Heart left ventricle (tissue), 16 donors: ENCODE results near the gene DAB1. TPM values are rescaled to one million over a fixed set of nuclear protein-coding genes. Genes with fewer than 3 reads are reported as not detected.

Experiments used
- ATAC-seq, 4 donors: fragments of 200-7000 bp; cut with Tn5 transposase; one replicate each; pipeline ENCODE4 v1.9.1; 2020 to 2022; ENCODE audit warnings: moderate library complexity in 4 of 4, mild to moderate bottlenecking in 3 of 4, moderate number of reproducible peaks in 1 of 4
- DNase-seq, 5 donors: peaks; one replicate each; pipeline ENCODE4 v3.0.0-alpha.2; 2020
- H3K27ac ChIP-seq, 12 donors: fragments of 200-600 bp; sonication (generic) in 4 of 12; one replicate each; pipeline versions ENCODE4 v1.5.0 to v1.8.0; 2016 to 2022; ENCODE audit warnings: mild to moderate bottlenecking in 2 of 12
- H3K27me3 ChIP-seq, 9 donors: fragments of 200-600 bp; sonication (generic) in 2 of 9; one replicate each; pipeline versions ENCODE4 v1.5.1 to v1.8.0; 2016 to 2022; ENCODE audit warnings: mild to moderate bottlenecking in 3 of 9
- H3K36me3 ChIP-seq, 9 donors: fragments of 200-600 bp; sonication (generic) in 2 of 9; one replicate each; pipeline versions ENCODE4 v1.5.0 to v1.8.0; 2018 to 2022; ENCODE audit warnings: mild to moderate bottlenecking in 2 of 9
- H3K4me1 ChIP-seq, 12 donors: fragments of 200-600 bp; sonication (generic) in 4 of 12; one replicate each; pipeline versions ENCODE4 v1.5.0 to v1.8.0; 2016 to 2022; ENCODE audit warnings: mild to moderate bottlenecking in 3 of 12
- H3K4me3 ChIP-seq, 12 donors: fragments of 200-600 bp; sonication (generic) in 4 of 12; one replicate each; pipeline versions ENCODE4 v1.5.0 to v1.8.0; 2017 to 2022; ENCODE audit warnings: mild to moderate bottlenecking in 9 of 12, moderate library complexity in 4 of 12
- H3K9me3 ChIP-seq, 12 donors: fragments of 200-600 bp; sonication (generic) in 4 of 12; one replicate each; pipeline versions ENCODE4 v1.5.0 to v1.8.0; 2016 to 2022; ENCODE audit warnings: mild to moderate bottlenecking in 1 of 12
- POLR2A ChIP-seq, 2 donors: fragments of 450-650 bp; IDR thresholded peaks; one replicate each; pipeline ENCODE4 v1.6.1; 2017; ENCODE audit warnings: antibody characterized with exemption in 2 of 2, mild to moderate bottlenecking in 2 of 2, moderate library complexity in 2 of 2
- WGBS, 4 donors: extraction: QIAGEN DNeasy Blood & Tissue Kit in 2 of 4; methylation state at CpG; one replicate each; pipeline versions ENCODE4 v1.1.5 to v1.1.7; 2013 to 2018; 5-methylcytosine and 5-hydroxymethylcytosine counted together
- intact Hi-C, 10 donors: fragments of 100-400 bp; cut with DNase I; formaldehyde crosslinking; loops; one replicate each; pipeline versions ENCODE4 v1.11.1 to v1.14.2; 2022
- polyA plus RNA-seq, 2 donors: library from polyadenylated mRNA; stranded (reverse); fragments of 200-250 nt; gene quantifications; one replicate each; pipeline ENCODE4 v1.2.3, GENCODE V29; 2013
- total RNA-seq, 9 donors: library from RNA; depleted of rRNA in 2 of 9; stranded (reverse); fragments of >200 nt in 2 of 9; fragmentation: NEBNext Ultra II Directional in 3 of 9; extraction: Animal tissue kit (Norgen Biotek cat#: 25700) in 3 of 9; gene quantifications; one replicate each; pipeline versions ENCODE4 v1.1.0 to v1.2.4, GENCODE V29; 2016 to 2023
- TF ChIP-seq, protein P1 (sequence below), 12 donors: fragments of 200-600 bp; sonication (generic) in 4 of 12; IDR thresholded peaks; one replicate each; pipeline versions ENCODE4 v1.5.0 to v1.8.0; 2018 to 2022; ENCODE audit warnings: antibody characterized with exemption in 12 of 12, mild to moderate bottlenecking in 5 of 12
- donor health status: ischemic (EF 13 %, LVEDD 7.1; RV severe dilation, severe dysfunction).
- donor health status: healthy with polysubstance abuse.
- donor health status: DM: no; HTN: yes; CAD: no.
- donor health status: DM: no; HTN: no; CAD: no.
- donor health status: ischemic (EF 25% LVEDD 6.9; RV normal size, moderate dysfunction).
- donor health status: ischemic (EF 25% LVEDD 5.7; RV mildly dilated, moderate dysfunction).
- donor health status: healthy.
- donor health status: DM: yes; HTN: yes; CAD: no.
- donor health status: ischemic (EF 35%, LVEDD 5.7; RV mildly dilated, moderate dysfunction).
- donor health status: nonischemic (EF 11% LVEDD 7.7; RV severe dilation, severe dysfunction).
- donor health status: DM: yes; HTN: yes; CAD: no.
- donor health status: PGD.
- donor health status: ischemic (EF 29% LVEDD 5.4; RV normal size, mild dysfunction).
- donor health status: nonischemic (EF 23%, LVEDD 6.1; RV moderate dilation, normal function).

Gene DAB1
- total and polyA plus RNA-seq, 11 donors, result 0.26 to 28.8 (median 5.2) TPM

DNA sequence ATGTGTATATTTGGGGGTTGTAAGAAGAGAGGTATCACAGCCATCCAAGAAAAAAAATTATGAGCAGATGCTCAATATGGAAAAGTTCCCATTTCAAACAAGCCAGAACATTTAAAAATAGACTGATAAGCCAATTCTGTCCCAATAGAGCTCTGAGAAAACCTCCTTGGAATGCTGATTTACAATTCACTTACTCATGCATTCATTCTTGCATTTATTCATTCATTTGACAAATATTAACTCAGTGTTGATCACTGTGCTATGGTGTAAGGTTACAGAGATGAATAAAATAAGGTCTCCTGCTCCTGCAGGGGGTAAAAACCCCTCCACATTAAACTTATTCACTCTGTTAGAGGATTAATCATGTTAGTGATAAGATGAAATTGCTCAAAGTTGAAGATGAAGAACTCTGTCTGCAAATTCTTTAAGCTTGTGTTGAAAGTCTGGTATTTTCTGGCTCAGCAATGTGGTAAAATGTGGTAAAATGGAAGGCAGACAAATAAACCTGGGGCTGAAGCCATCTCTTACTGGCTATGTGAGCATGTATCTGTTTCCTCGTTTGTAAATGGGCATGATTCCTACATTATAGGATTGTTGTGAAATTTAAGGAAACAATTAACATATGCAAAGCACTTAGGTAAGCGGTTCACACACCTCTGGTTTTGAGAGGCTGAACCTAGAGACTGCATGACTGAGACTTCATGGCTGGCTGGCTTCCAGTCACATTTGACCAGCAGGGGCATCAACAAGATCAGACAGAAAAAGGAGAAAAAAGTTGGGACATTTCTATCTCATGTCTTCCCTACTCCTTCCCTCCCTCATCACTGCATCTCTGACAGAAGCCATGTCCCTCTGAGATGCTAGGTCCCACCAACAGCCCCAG, 45.0 kb upstream of the DAB1 start:
- WGBS, 4 donors, result 66 to 71% (median 69%) methylated on average over 2 of the region's 2 CpGs
- ATAC-seq, result no peak
- intact Hi-C loops, result no loop called here

DNA sequence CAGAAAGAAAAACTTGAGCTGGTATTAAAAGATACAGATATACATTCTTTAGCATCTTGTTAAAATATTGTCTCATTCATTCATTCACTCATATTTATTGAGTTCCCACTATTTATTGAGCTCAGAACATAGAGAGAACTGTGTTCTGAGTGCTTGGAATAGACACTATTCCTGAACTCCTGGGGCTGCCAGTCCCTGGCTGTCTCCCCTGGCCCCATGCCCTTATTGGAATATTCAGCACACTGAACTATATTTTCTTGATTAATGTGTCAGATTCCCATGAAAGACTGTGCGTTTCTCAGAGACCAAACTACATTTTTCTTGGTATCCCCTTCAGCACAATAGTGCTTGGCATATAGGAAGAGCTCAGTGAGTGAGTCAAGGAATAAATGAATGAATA, 44.0 kb upstream of the DAB1 start:
- intact Hi-C loops, result no loop called here
- H3K4me3 ChIP-seq, result no peak overlapping the region
- H3K27me3 ChIP-seq, result no peaks in the 10 kb centered on the region
- TF ChIP-seq, protein P1, sequence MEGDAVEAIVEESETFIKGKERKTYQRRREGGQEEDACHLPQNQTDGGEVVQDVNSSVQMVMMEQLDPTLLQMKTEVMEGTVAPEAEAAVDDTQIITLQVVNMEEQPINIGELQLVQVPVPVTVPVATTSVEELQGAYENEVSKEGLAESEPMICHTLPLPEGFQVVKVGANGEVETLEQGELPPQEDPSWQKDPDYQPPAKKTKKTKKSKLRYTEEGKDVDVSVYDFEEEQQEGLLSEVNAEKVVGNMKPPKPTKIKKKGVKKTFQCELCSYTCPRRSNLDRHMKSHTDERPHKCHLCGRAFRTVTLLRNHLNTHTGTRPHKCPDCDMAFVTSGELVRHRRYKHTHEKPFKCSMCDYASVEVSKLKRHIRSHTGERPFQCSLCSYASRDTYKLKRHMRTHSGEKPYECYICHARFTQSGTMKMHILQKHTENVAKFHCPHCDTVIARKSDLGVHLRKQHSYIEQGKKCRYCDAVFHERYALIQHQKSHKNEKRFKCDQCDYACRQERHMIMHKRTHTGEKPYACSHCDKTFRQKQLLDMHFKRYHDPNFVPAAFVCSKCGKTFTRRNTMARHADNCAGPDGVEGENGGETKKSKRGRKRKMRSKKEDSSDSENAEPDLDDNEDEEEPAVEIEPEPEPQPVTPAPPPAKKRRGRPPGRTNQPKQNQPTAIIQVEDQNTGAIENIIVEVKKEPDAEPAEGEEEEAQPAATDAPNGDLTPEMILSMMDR (IDR thresholded peaks at IDR 0.05), result no peak
- TF ChIP-seq POLR2A (IDR thresholded peaks at IDR 0.05), result no peak
- no peaks in the 10 kb centered on the region for H3K9me3 ChIP-seq
- H3K27ac ChIP-seq, result no peak overlapping the region
- 53 to 80% (median 70%) methylated on average over 1 of the region's 1 CpG for WGBS, 4 donors
- no peaks in the 10 kb centered on the region for H3K36me3 ChIP-seq
- peaks cover 0 to 16% (median 2%) of the 10 kb centered on the region in 12 donors for H3K4me1 ChIP-seq
- ATAC-seq (no peak), DNase-seq (no peak)

More for the DNA sequence above, 45.0 kb upstream of the DAB1 start:
- DNase-seq, result no peak
- no peaks in the 10 kb centered on the region for H3K36me3 ChIP-seq
- H3K4me3 ChIP-seq, result no peak overlapping the region
- TF ChIP-seq, protein P1 (IDR thresholded peaks at IDR 0.05), result no peak
- TF ChIP-seq POLR2A (IDR thresholded peaks at IDR 0.05), result no peak
- H3K4me1 ChIP-seq, result peaks cover 0 to 16% (median 2%) of the 10 kb centered on the region in 12 donors
- no peaks in the 10 kb centered on the region for H3K9me3 ChIP-seq
- H3K27ac ChIP-seq, result no peak overlapping the region
- H3K27me3 ChIP-seq, result no peaks in the 10 kb centered on the region

GRCh38 chr1:57464756-57465155, 40.9 kb upstream of the DAB1 start:
- Histone ChIP-seq H3K9me3 (no peaks in the 10 kb centered on the region), H3K4me3 (no peak overlapping the region), H3K4me1 (peaks cover 0 to 16% (median 2%) of the 10 kb centered on the region in 12 donors), H3K27ac (no peak overlapping the region), H3K27me3 (no peaks in the 10 kb centered on the region), H3K36me3 (no peaks in the 10 kb centered on the region)
- 11 to 17% (median 14%) methylated on average over 3 of the region's 3 CpGs for WGBS, 4 donors
- intact Hi-C loops, result no loop called here
- no peak for ATAC-seq
- DNase-seq, result no peak
- TF ChIP-seq POLR2A (IDR thresholded peaks at IDR 0.05), result no peak
- TF ChIP-seq, protein P1 (IDR thresholded peaks at IDR 0.05), result no peak

DNA sequence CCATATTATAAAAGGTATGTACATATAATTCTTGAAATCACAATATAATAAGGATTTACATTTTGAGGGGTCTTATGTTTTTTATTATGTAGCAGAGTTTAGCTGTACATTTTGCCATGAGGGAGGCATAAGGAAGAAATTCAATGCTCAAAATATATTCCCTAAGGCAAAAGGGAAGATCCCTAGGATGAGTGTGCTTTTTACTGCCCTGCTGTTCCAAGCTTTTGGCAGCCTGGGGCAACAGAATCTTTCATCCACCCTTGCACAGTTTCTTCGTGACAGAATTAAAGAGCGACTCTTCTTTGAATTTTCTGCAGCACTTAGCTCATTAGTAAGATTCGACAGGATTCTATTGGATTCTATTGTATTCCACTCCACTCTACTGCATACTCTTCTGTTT, 39.5 kb upstream of the DAB1 start:
- Histone ChIP-seq H3K4me3 (no peak overlapping the region), H3K4me1 (peaks cover 0 to 10% (median under 1%) of the 10 kb centered on the region in 12 donors), H3K9me3 (no peaks in the 10 kb centered on the region), H3K27ac (no peak overlapping the region), H3K36me3 (no peaks in the 10 kb centered on the region), H3K27me3 (no peaks in the 10 kb centered on the region)
- WGBS, 4 donors, result 61 to 93% (median 64%) methylated on average over 3 of the region's 3 CpGs
- TF ChIP-seq POLR2A (IDR thresholded peaks at IDR 0.05), result no peak
- TF ChIP-seq, protein P1 (IDR thresholded peaks at IDR 0.05), result no peak
- DNase-seq (no peak), ATAC-seq (no peak)
- intact Hi-C loops, result no loop called here
